Measurements from ENCODE around the gene EYS.

DNA sequence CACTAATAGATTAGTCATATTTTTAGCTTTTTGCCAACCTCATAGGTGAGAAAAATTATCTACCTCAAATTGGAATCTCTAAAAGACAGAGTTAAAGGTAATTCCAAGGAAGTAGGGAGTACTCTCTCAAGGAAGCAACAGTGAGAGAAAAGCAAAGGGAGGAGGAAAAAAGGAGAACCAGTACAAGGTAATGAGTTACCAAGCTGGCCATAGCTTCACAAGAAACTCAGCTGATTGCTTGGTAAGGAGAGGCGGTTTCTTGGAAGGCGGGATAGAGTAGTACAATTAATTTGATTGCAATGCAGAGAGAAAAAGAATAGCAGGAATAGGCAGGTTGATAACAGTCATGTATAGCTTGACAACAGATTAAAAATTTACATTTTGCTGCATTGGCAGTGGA is 1933.8 kb downstream of the EYS start:
- TF ChIP-seq, protein P1, sequence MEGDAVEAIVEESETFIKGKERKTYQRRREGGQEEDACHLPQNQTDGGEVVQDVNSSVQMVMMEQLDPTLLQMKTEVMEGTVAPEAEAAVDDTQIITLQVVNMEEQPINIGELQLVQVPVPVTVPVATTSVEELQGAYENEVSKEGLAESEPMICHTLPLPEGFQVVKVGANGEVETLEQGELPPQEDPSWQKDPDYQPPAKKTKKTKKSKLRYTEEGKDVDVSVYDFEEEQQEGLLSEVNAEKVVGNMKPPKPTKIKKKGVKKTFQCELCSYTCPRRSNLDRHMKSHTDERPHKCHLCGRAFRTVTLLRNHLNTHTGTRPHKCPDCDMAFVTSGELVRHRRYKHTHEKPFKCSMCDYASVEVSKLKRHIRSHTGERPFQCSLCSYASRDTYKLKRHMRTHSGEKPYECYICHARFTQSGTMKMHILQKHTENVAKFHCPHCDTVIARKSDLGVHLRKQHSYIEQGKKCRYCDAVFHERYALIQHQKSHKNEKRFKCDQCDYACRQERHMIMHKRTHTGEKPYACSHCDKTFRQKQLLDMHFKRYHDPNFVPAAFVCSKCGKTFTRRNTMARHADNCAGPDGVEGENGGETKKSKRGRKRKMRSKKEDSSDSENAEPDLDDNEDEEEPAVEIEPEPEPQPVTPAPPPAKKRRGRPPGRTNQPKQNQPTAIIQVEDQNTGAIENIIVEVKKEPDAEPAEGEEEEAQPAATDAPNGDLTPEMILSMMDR (IDR thresholded peaks at IDR 0.05; ENCODE audit: low read depth, low read length, poor library complexity, severe bottlenecking) = no peak
- no peak for TF ChIP-seq EZH2phosphoT487 (IDR thresholded peaks at IDR 0.05; ENCODE audit: borderline replicate concordance, low read length)
